CD4-positive, alpha-beta T cell treated with Interferon gamma for 1 hour (primary cell): Measurements from ENCODE around the gene ERFL.

Source experiments
- DNase-seq: peaks from one replicate; pipeline ENCODE4 v3.0.0-alpha.2; 2020

Gene ERFL

GRCh38 chr19:41912899-41913537 lies 15.2 kb downstream of the ERFL start:
- DNase-seq: no peak

GRCh38 chr19:41911889-41912731 lies 16.1 kb downstream of the ERFL start:
- DNase-seq: no peak

- no peak for DNase-seq
Measured at GRCh38 chr19:41910992-41911888, 17.0 kb downstream of the ERFL start.

- DNase-seq: no peak
Measured at GRCh38 chr19:41910240-41910991, 17.8 kb downstream of the ERFL start.

GRCh38 chr19:41909706-41910105 lies 18.5 kb downstream of the ERFL start:
- no peak for DNase-seq

- DNase-seq: no peak
Measured at GRCh38 chr19:41908724-41909464, 19.4 kb downstream of the ERFL start.

- no peak for DNase-seq
Measured at GRCh38 chr19:41907994-41908615, 20.1 kb downstream of the ERFL start.

- no peak for DNase-seq
Measured at GRCh38 chr19:41906916-41907680, 21.2 kb downstream of the ERFL start.

- no peak for DNase-seq
Measured at GRCh38 chr19:41906271-41906670, 22.0 kb downstream of the ERFL start.

- no peak for DNase-seq
Measured at GRCh38 chr19:41905273-41906002, 22.8 kb downstream of the ERFL start.

GRCh38 chr19:41904118-41904870 lies 24.0 kb downstream of the ERFL start:
- no peak for DNase-seq

- DNase-seq: no peak
Measured at GRCh38 chr19:41903193-41903953, 24.9 kb downstream of the ERFL start.

- no peak for DNase-seq
Measured at GRCh38 chr19:41902594-41902993, 25.7 kb downstream of the ERFL start.

- no peak for DNase-seq
Measured at GRCh38 chr19:41901707-41902360, 26.4 kb downstream of the ERFL start.

GRCh38 chr19:41898235-41898634 lies 30.0 kb downstream of the ERFL start:
- no peak for DNase-seq

- no peak for DNase-seq
Measured at GRCh38 chr19:41897820-41898219, 30.4 kb downstream of the ERFL start.

GRCh38 chr19:41897181-41897580 lies 31.1 kb downstream of the ERFL start:
- no peak for DNase-seq

GRCh38 chr19:41896581-41896942 lies 31.7 kb downstream of the ERFL start:
- no peak for DNase-seq
